Stimulated activated CD8-positive, alpha-beta memory T cell treated with anti-CD3 and anti-CD28 coated beads, Interleukin-12 subunit alpha, Interleukin-12 subunit beta, amount 100 ng/mL, for 24 hours (primary cell): ENCODE data around the gene C2CD4C.
"Not testable (repeated sequence)": the region's sequence is repeated elsewhere in the genome, so short reads cannot be mapped to it uniquely, and the experiment has no call there.

Source experiments
- DNase-seq: peaks from one replicate; pipeline ENCODE4 v3.0.0-alpha.2; 2020; ENCODE audit errors: extremely low read depth

C2CD4C gene

GRCh38 chr19:416416-416815 is 7.5 kb upstream of the C2CD4C start:
- DNase-seq, result no peak

- DNase-seq, result no peak
Measured at GRCh38 chr19:415292-415691, 6.3 kb upstream of the C2CD4C start.

DNA sequence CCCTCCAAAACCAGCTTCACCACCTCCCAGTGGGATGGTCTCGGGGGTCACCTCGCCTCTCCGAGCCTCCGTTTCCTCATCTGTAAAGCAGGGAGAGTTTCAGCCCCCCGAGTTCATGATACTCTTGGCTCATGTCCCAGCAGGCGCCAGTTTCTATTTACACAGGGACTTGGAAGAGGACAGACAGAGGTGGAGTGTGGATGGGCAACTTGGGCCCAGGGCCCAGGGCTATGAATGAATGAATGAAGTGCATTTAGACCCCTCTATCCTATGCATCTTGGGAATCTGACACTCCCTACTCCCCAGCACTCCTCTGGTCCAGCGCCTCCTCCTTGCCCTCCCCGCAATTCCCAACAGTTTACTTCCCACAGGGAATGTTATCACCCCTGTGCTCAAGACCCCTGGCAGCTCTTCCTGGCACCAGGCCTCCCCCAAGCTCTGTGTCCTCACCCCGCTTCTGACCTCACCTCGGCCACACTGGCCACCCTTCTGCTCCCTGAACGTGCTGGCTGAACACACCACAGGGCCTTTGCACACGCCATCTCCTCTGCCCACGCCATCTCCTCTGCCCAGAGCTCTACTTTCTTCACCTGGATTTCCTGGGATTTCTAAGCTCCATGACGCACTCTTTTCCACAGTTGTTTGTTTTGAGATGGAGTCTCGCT is 4.9 kb upstream of the C2CD4C start:
- DNase-seq, result no peak

- DNase-seq, result no peak
Measured at GRCh38 chr19:412356-413355, 3.7 kb upstream of the C2CD4C start.

DNA sequence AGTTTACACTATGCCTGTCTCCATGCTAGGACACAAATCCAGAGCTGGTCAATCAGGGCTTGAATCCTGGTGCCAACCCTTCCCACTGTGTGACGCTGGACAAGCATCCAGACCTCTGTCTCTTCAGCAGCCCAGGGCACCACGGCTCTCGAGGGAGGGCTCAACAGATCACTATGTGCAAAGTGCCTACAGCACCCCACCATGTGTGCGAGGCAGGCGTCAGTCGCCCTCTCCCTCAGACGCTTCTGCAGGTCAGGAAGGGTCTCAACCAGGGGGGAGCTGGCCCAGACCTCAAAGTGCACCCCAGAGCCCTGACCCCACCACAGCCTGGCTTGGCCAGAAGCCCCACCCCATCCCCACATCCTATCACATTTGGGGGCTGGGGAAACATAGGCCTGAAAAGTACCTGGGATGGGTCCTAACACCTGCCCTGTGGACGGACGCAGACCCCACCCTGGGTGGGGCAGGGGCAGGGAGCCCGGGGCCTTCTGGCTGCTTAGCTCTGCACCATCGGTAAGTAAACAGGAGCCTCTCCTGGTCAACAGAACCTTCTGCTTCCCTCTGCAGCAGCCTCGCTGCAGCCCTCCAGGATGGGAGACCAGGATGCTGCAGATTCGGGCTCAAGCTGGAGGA is 2.9 kb upstream of the C2CD4C start:
- DNase-seq, result no peak

- DNase-seq, result not testable (repeated sequence)
Measured at GRCh38 chr19:411121-411722, 2.3 kb upstream of the C2CD4C start.

GRCh38 chr19:410243-410781 is 1.4 kb upstream of the C2CD4C start:
- DNase-seq, result no peak

DNA sequence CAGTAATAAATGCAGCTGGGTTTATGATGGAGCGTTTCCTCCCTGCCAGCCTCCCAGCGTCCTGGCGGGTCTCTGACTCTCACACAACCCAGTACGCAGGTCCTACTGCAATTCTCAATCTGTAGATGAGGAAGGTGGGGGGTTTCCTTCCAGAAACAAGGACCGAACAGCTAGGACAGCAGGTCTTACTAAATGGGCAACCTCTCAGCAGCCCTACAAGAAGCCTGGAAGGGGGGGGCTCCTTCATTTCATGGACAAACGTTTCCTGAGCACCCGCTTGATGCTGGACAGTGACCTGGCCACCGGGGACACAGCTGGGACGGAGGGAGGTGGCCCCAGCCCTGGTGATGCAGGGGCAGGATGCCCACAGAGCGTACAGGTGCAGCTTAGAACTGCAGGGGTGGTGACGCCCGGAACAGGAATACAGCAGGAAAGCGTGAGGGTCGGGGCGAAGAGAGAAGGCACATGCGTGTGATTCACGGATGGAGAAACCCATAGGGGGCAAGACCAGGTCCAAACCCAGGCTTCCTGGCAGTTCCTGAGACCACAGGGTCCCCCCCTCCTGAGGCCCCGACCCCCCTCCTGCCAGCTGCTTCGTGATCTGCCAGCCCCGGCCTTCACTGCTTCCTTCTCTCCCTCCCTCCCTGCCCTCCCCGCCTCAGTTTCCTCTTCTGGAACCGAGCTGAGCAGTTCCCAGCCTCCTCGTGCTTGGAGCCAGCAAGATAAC is 732 bp upstream of the C2CD4C start:
- DNase-seq, result no peak

DNA sequence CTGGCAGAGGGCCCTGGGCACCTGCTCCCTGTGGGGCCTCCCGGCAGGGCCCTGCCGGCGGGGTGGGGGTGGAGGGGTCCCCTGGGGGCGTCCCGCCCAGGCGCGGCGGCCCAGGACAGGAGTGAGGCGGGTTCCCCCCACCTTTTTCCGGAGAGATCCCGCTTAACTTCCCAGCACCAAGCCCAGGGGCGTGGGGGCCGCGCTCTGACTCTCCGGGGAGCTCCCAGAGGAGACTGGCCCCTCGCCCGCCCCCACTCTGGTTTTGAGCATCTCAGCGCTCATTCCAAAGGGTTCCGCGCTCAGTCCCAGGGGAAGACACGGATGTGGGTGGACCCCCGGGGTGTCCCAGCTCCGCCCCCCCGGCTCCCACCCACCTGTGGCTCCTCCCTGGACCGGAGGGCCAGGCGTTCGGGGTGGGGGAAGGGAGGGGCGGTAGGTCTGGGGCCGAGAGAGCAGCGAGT is 476 bp downstream of the C2CD4C start:
- DNase-seq, result no peak

GRCh38 chr19:407511-408440 is 1.2 kb downstream of the C2CD4C start:
- DNase-seq, result no peak

DNA sequence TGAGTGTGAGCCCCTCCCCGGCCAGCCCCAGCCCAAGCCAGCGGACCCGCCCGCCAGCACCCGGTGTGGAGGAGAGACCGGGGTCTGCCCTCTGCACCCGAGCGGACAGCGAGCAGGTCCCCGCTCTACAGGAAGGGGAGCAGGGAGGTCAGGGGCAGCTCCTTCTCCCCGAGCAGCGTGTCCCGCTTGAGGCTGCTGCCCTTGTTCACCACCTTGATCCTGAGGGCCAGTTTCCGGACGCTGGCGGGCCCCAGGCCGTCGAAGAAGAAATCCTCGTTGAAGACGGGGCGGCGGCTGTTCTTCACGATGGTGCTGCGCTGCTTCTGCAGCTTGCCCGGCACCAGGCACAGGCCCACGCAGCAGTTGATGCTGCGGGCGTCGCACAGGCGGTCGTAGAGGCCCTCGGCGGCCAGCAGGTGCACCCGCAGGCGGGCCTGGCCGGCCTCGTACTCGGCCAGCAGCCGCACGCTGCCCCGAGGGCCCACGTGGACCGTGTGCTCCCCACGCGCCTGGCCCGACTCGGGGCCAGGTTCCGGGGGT is 1.9 kb downstream of the C2CD4C start:
- DNase-seq, result no peak

DNA sequence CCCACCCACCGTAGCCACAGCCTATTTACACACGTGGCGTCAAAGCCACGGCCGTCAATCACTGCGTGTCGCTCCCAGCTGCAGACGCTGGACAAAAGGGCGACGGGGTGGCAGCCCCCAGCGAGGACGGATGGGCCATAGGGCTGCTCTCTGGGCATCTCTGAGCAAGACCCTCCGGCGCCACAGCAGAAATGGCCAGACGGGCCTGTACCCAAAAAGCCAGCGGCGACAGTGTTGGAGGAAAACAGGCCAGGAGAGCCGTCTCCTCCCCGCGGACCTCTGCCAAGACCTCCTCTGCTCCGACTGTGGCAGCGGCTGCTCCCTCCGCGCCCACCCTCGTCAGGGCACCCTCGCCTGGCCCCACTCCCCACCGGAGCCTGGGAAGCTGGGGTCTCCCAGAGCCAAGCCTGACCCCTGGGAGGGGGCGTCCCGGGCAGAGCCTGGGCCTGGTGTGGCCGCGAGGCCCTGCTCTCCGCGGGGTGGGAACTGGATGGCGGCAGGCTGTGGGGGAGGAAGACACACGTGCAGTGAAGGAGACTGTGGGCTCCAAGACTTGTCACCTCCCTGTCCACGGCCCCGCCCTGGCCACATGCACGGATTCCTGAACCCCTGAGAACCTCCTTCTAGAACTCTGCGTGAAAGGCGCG is 2.7 kb downstream of the C2CD4C start:
- no peak for DNase-seq

DNA sequence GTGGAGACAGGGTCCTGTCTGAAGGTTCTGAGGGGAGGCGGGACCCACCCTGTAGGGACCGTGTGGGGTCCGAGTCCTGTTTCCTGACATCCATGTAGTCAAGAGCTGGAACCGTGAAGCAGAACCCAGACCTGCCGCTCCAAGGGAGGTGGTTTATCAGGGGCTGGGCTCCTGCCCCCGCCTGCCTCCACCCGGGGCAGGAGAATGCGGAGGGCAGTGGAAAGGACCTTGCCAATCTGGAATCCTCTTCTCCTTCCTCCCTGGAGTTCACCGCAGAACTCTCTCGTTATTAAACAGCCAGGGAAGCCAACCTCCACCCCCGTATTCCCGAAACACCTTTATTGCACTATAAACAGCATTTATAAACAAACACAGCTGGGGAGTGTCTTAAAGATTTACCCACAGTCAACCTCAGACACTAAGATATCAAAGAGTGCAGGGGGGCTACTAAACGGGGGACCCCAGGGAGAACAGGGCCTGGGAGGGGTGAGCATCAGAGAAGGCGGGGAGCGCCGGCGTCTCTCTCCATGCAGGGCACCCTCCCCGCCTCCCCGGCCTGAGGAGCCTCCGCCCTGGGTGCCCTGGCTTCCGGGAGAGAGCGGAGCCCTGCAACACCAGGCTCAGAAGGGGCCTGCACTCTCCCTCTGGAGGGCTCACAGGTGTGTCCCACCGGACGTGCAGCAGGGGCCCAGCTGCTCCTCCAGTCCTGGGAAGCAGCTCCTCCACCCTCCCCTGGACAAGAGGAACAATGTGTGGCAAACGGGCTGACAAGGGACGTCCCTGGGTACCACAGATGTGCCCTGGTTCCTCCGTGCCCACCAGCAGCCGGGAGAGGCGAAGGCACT is 3.6 kb downstream of the C2CD4C start:
- no peak for DNase-seq

- no peak for DNase-seq
Measured at GRCh38 chr19:403221-404027, 5.5 kb downstream of the C2CD4C start.

DNA sequence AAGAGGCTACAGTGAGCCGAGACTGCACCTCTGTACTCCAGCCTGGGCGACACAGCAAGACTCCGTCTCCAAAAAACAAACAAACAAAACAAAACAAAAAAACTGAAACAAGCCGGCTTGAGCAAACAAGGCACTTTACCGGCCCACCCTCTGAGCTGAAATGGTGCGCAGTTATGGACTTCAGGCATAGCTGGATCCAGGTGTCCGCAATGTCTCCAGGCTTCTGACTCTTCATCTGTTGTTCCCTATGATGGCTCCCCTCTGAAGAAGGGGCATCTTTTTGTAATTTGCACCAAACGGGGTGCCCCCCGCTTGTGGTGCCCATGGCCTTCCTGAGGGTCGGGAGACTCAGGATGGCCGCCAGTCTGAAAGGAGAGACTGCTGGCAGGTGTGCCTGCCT is 6.2 kb downstream of the C2CD4C start:
- no peak for DNase-seq

- no peak for DNase-seq
Measured at GRCh38 chr19:401866-402511, 7.0 kb downstream of the C2CD4C start.
